Activated CD8-positive, alpha-beta T cell treated with anti-CD3 and anti-CD28 coated beads, Interleukin-2, amount 10 ng/mL, durations not matched to agents 7 days and 5 days (primary cell): ENCODE results near the gene ABCB4. TPM values are rescaled to one million over a fixed set of nuclear protein-coding genes. Genes with fewer than 3 reads are reported as not detected.
"Not testable (repeated sequence)": the region's sequence is repeated elsewhere in the genome, so short reads cannot be mapped to it uniquely, and the experiment has no call there.

Source experiments
- ATAC-seq: fragments of 150-1000 bp; cut with Tn5 transposase; one replicate; pipeline ENCODE4 v1.10.0; 2021; ENCODE audit warnings: moderate library complexity
- CTCF ChIA-PET: fragments of 350-600 bp; sonication (Branson Sonifier 250); formaldehyde crosslinking; loops from one replicate; lab custom pipeline; 2021; ENCODE audit warnings: antibody characterized with exemption; lab: Charles Lee
- POLR2A ChIA-PET: fragments of 350-600 bp; sonication (Branson Sonifier 250); formaldehyde crosslinking; loops from one replicate; lab custom pipeline; 2021; ENCODE audit warnings: antibody characterized with exemption; lab: Charles Lee
- DNase-seq: peaks from one replicate; pipeline ENCODE4 v3.0.0-alpha.2; 2020
- H3K27ac Mint-ChIP-seq: one replicate; pipeline ENCODE4 v1.8.0; 2021; ENCODE audit warnings: mild to moderate bottlenecking, mixed read lengths
- H3K27me3 Mint-ChIP-seq: one replicate; pipeline ENCODE4 v1.8.0; 2021; ENCODE audit warnings: low read depth, mixed read lengths
- H3K36me3 Mint-ChIP-seq: one replicate; pipeline ENCODE4 v1.8.0; 2021; ENCODE audit warnings: low read depth, mixed read lengths
- H3K4me1 Mint-ChIP-seq: one replicate; pipeline ENCODE4 v1.8.0; 2021; ENCODE audit warnings: low read depth, mixed read lengths
- H3K4me3 Mint-ChIP-seq: one replicate; pipeline ENCODE4 v1.8.0; 2021; ENCODE audit warnings: mild to moderate bottlenecking, mixed read lengths
- H3K9me3 Mint-ChIP-seq: one replicate; pipeline ENCODE4 v1.8.0; 2022; ENCODE audit warnings: mixed read lengths; ENCODE audit not compliant: insufficient read depth
- total RNA-seq, 2 experiments: library from RNA; stranded (reverse); gene quantifications; one replicate each; pipeline ENCODE4 v1.2.3, GENCODE V29; 2021

The ABCB4 gene
- total RNA-seq, 2 experiments from 2014 or later = not detected

- Mint-ChIP-seq H3K4me3 (no peak overlapping the region), H3K4me1 (peaks cover 8% of the 10 kb centered on the region), H3K27ac (no peak overlapping the region), H3K9me3 (no peaks in the 10 kb centered on the region), H3K36me3 (no peaks in the 10 kb centered on the region), H3K27me3 (peaks cover 42% of the 10 kb centered on the region)
- ChIA-PET CTCF (no interaction called here), POLR2A (interaction anchor here (0.6 kb wide), 1 partner anchor 25 kb away, joined by 3 read pairs; no protein-coding TSS in a partner anchor)
- DNase-seq = no peak
- no peak for ATAC-seq
Measured at GRCh38 chr7:87474533-87475358, 734 bp downstream of the ABCB4 start.

GRCh38 chr7:87473986-87474385, 1.5 kb downstream of the ABCB4 start:
- Mint-ChIP-seq H3K27me3 (peaks cover 45% of the 10 kb centered on the region), H3K36me3 (no peaks in the 10 kb centered on the region), H3K27ac (no peak overlapping the region), H3K4me1 (peaks cover 8% of the 10 kb centered on the region), H3K4me3 (no peak overlapping the region), H3K9me3 (no peaks in the 10 kb centered on the region)
- DNase-seq (no peak), ATAC-seq (no peak)
- POLR2A ChIA-PET = interaction anchor here (0.6 kb wide), 1 partner anchor 26 kb away, joined by 3 read pairs; no protein-coding TSS in a partner anchor
- CTCF ChIA-PET = no interaction called here

GRCh38 chr7:87473192-87473591, 2.3 kb downstream of the ABCB4 start:
- H3K27me3 Mint-ChIP-seq = peaks cover 45% of the 10 kb centered on the region
- H3K36me3 Mint-ChIP-seq = no peaks in the 10 kb centered on the region

GRCh38 chr7:87471473-87471872, 4.0 kb downstream of the ABCB4 start:
- no peak overlapping the region for H3K4me3 Mint-ChIP-seq
- no peaks in the 10 kb centered on the region for H3K9me3 Mint-ChIP-seq
- POLR2A ChIA-PET = no interaction called here
- no peak for ATAC-seq
- no peak for DNase-seq
- H3K4me1 Mint-ChIP-seq = peaks cover 8% of the 10 kb centered on the region
- CTCF ChIA-PET = no interaction called here
- H3K27me3 Mint-ChIP-seq = peaks cover 42% of the 10 kb centered on the region
- H3K36me3 Mint-ChIP-seq = no peaks in the 10 kb centered on the region
- no peak overlapping the region for H3K27ac Mint-ChIP-seq

More at GRCh38 chr7:87473192-87473591, 2.3 kb downstream of the ABCB4 start:
- H3K4me1 Mint-ChIP-seq = peaks cover 8% of the 10 kb centered on the region
- ChIA-PET POLR2A (no interaction called here), CTCF (no interaction called here)
- H3K4me3 Mint-ChIP-seq = no peak overlapping the region
- ATAC-seq = no peak
- H3K27ac Mint-ChIP-seq = no peak overlapping the region
- DNase-seq = no peak
- no peaks in the 10 kb centered on the region for H3K9me3 Mint-ChIP-seq

- ATAC-seq, H3K9me3 Mint-ChIP-seq, H3K27ac Mint-ChIP-seq, DNase-seq, H3K36me3 Mint-ChIP-seq, H3K4me1 Mint-ChIP-seq, H3K4me3 Mint-ChIP-seq, POLR2A ChIA-PET, CTCF ChIA-PET: not testable (repeated sequence)
- H3K27me3 Mint-ChIP-seq = peaks cover 28% of the 10 kb centered on the region
Measured at GRCh38 chr7:87469204-87469603, 6.3 kb downstream of the ABCB4 start.

GRCh38 chr7:87465534-87465880, 10.0 kb downstream of the ABCB4 start:
- H3K4me3 Mint-ChIP-seq, H3K36me3 Mint-ChIP-seq, H3K9me3 Mint-ChIP-seq, POLR2A ChIA-PET, CTCF ChIA-PET, H3K4me1 Mint-ChIP-seq, DNase-seq, H3K27ac Mint-ChIP-seq, ATAC-seq: not testable (repeated sequence)
- peaks cover 16% of the 10 kb centered on the region for H3K27me3 Mint-ChIP-seq

GRCh38 chr7:87464830-87465533, 10.5 kb downstream of the ABCB4 start:
- H3K4me3 Mint-ChIP-seq, H3K9me3 Mint-ChIP-seq, ATAC-seq, DNase-seq, H3K36me3 Mint-ChIP-seq, H3K27ac Mint-ChIP-seq, H3K4me1 Mint-ChIP-seq, POLR2A ChIA-PET, CTCF ChIA-PET: not testable (repeated sequence)
- H3K27me3 Mint-ChIP-seq = peaks cover 16% of the 10 kb centered on the region

GRCh38 chr7:87463982-87464381, 11.5 kb downstream of the ABCB4 start:
- Mint-ChIP-seq H3K27ac (no peak overlapping the region), H3K36me3 (no peaks in the 10 kb centered on the region), H3K4me3 (no peak overlapping the region), H3K9me3 (no peaks in the 10 kb centered on the region), H3K27me3 (peaks cover 13% of the 10 kb centered on the region), H3K4me1 (no peaks in the 10 kb centered on the region)
- DNase-seq (no peak), ATAC-seq (no peak)
- CTCF ChIA-PET = no interaction called here
- POLR2A ChIA-PET = no interaction called here

GRCh38 chr7:87460444-87460843, 15.0 kb downstream of the ABCB4 start:
- CTCF ChIA-PET, H3K4me1 Mint-ChIP-seq, H3K27me3 Mint-ChIP-seq, H3K36me3 Mint-ChIP-seq, POLR2A ChIA-PET, DNase-seq, H3K27ac Mint-ChIP-seq, H3K9me3 Mint-ChIP-seq, H3K4me3 Mint-ChIP-seq, ATAC-seq: not testable (repeated sequence)

GRCh38 chr7:87459941-87460340, 15.5 kb downstream of the ABCB4 start:
- Mint-ChIP-seq H3K9me3 (no peaks in the 10 kb centered on the region), H3K36me3 (no peaks in the 10 kb centered on the region), H3K27me3 (peaks cover 5% of the 10 kb centered on the region), H3K4me1 (no peaks in the 10 kb centered on the region), H3K27ac (no peak overlapping the region), H3K4me3 (no peak overlapping the region)
- no peak for ATAC-seq
- CTCF ChIA-PET = no interaction called here
- DNase-seq = no peak
- POLR2A ChIA-PET = no interaction called here

- no peaks in the 10 kb centered on the region for H3K9me3 Mint-ChIP-seq
- CTCF ChIA-PET = no interaction called here
- no peak overlapping the region for H3K27ac Mint-ChIP-seq
Measured at GRCh38 chr7:87458148-87458547, 17.3 kb downstream of the ABCB4 start.

GRCh38 chr7:87456247-87456646, 19.2 kb downstream of the ABCB4 start:
- Mint-ChIP-seq H3K9me3 (no peaks in the 10 kb centered on the region), H3K36me3 (no peaks in the 10 kb centered on the region), H3K4me1 (no peaks in the 10 kb centered on the region), H3K4me3 (no peak overlapping the region), H3K27ac (no peak overlapping the region), H3K27me3 (no peaks in the 10 kb centered on the region)
- ChIA-PET CTCF (no interaction called here), POLR2A (no interaction called here)
- DNase-seq (no peak), ATAC-seq (no peak)

More at GRCh38 chr7:87458148-87458547, 17.3 kb downstream of the ABCB4 start:
- Mint-ChIP-seq H3K27me3 (no peaks in the 10 kb centered on the region), H3K4me1 (no peaks in the 10 kb centered on the region), H3K4me3 (no peak overlapping the region), H3K36me3 (no peaks in the 10 kb centered on the region)
- DNase-seq (no peak), ATAC-seq (no peak)
- POLR2A ChIA-PET = no interaction called here
